ENCODE data around the gene CACNA2D2. TPM values are rescaled to one million over a fixed set of nuclear protein-coding genes. Genes with fewer than 3 reads are reported as not detected.

CACNA2D2 gene
- total RNA-seq, 1 experiment from 2014 or later: 22.0 TPM

DNA sequence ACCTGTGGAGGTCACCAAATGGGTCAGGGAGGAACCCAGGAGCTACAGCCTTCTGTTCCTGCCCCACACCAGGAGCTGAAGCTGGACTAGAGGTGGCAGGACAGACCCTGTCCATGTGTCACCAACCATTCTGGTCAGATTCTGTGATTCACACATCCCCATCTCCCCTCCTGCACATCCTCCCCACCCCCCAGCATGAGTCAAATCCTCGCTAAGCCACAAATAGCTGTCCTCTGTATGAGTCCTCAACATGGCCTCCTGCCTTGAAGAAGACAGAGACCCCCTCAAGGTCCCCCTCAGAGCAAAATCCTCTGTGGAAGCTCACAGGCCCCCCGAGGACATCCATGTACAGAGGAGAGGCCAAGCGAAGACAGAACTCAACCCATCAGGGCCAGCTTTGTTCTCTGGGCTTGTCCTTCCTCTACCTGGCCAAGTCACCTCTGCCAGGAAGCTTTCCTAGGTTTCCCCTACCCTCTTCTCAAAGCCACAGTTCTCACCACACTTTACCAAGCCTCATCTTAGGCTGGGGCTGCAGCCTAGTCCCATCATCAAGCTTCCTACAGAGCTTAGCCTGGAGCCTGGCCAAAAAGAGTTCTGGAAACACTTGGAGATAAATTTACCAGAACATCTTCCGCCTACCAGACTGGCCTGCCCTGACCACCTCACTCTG lies 17.1 kb downstream of the CACNA2D2 start (continued):
- TF ChIP-seq, protein P1, sequence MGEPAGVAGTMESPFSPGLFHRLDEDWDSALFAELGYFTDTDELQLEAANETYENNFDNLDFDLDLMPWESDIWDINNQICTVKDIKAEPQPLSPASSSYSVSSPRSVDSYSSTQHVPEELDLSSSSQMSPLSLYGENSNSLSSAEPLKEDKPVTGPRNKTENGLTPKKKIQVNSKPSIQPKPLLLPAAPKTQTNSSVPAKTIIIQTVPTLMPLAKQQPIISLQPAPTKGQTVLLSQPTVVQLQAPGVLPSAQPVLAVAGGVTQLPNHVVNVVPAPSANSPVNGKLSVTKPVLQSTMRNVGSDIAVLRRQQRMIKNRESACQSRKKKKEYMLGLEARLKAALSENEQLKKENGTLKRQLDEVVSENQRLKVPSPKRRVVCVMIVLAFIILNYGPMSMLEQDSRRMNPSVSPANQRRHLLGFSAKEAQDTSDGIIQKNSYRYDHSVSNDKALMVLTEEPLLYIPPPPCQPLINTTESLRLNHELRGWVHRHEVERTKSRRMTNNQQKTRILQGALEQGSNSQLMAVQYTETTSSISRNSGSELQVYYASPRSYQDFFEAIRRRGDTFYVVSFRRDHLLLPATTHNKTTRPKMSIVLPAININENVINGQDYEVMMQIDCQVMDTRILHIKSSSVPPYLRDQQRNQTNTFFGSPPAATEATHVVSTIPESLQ (CRISPR knock-in tag; IDR thresholded peaks at IDR 0.05): no peak
- TF ChIP-seq, protein P2, sequence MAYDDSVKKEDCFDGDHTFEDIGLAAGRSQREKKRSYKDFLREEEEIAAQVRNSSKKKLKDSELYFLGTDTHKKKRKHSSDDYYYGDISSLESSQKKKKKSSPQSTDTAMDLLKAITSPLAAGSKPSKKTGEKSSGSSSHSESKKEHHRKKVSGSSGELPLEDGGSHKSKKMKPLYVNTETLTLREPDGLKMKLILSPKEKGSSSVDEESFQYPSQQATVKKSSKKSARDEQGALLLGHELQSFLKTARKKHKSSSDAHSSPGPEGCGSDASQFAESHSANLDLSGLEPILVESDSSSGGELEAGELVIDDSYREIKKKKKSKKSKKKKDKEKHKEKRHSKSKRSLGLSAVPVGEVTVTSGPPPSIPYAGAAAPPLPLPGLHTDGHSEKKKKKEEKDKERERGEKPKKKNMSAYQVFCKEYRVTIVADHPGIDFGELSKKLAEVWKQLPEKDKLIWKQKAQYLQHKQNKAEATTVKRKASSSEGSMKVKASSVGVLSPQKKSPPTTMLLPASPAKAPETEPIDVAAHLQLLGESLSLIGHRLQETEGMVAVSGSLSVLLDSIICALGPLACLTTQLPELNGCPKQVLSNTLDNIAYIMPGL (CRISPR knock-in tag; IDR thresholded peaks at IDR 0.05): no peak
- TF ChIP-seq TEAD1 (CRISPR knock-in tag; IDR thresholded peaks at IDR 0.05): no peak
- TF ChIP-seq, protein P3, sequence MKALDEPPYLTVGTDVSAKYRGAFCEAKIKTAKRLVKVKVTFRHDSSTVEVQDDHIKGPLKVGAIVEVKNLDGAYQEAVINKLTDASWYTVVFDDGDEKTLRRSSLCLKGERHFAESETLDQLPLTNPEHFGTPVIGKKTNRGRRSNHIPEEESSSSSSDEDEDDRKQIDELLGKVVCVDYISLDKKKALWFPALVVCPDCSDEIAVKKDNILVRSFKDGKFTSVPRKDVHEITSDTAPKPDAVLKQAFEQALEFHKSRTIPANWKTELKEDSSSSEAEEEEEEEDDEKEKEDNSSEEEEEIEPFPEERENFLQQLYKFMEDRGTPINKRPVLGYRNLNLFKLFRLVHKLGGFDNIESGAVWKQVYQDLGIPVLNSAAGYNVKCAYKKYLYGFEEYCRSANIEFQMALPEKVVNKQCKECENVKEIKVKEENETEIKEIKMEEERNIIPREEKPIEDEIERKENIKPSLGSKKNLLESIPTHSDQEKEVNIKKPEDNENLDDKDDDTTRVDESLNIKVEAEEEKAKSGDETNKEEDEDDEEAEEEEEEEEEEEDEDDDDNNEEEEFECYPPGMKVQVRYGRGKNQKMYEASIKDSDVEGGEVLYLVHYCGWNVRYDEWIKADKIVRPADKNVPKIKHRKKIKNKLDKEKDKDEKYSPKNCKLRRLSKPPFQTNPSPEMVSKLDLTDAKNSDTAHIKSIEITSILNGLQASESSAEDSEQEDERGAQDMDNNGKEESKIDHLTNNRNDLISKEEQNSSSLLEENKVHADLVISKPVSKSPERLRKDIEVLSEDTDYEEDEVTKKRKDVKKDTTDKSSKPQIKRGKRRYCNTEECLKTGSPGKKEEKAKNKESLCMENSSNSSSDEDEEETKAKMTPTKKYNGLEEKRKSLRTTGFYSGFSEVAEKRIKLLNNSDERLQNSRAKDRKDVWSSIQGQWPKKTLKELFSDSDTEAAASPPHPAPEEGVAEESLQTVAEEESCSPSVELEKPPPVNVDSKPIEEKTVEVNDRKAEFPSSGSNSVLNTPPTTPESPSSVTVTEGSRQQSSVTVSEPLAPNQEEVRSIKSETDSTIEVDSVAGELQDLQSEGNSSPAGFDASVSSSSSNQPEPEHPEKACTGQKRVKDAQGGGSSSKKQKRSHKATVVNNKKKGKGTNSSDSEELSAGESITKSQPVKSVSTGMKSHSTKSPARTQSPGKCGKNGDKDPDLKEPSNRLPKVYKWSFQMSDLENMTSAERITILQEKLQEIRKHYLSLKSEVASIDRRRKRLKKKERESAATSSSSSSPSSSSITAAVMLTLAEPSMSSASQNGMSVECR (CRISPR knock-in tag; IDR thresholded peaks at IDR 0.05; ENCODE audit: borderline replicate concordance): no peak
- TF ChIP-seq, protein P4, sequence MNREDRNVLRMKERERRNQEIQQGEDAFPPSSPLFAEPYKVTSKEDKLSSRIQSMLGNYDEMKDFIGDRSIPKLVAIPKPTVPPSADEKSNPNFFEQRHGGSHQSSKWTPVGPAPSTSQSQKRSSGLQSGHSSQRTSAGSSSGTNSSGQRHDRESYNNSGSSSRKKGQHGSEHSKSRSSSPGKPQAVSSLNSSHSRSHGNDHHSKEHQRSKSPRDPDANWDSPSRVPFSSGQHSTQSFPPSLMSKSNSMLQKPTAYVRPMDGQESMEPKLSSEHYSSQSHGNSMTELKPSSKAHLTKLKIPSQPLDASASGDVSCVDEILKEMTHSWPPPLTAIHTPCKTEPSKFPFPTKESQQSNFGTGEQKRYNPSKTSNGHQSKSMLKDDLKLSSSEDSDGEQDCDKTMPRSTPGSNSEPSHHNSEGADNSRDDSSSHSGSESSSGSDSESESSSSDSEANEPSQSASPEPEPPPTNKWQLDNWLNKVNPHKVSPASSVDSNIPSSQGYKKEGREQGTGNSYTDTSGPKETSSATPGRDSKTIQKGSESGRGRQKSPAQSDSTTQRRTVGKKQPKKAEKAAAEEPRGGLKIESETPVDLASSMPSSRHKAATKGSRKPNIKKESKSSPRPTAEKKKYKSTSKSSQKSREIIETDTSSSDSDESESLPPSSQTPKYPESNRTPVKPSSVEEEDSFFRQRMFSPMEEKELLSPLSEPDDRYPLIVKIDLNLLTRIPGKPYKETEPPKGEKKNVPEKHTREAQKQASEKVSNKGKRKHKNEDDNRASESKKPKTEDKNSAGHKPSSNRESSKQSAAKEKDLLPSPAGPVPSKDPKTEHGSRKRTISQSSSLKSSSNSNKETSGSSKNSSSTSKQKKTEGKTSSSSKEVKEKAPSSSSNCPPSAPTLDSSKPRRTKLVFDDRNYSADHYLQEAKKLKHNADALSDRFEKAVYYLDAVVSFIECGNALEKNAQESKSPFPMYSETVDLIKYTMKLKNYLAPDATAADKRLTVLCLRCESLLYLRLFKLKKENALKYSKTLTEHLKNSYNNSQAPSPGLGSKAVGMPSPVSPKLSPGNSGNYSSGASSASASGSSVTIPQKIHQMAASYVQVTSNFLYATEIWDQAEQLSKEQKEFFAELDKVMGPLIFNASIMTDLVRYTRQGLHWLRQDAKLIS (CRISPR knock-in tag; IDR thresholded peaks at IDR 0.05; ENCODE audit: borderline replicate concordance): no peak

DNA sequence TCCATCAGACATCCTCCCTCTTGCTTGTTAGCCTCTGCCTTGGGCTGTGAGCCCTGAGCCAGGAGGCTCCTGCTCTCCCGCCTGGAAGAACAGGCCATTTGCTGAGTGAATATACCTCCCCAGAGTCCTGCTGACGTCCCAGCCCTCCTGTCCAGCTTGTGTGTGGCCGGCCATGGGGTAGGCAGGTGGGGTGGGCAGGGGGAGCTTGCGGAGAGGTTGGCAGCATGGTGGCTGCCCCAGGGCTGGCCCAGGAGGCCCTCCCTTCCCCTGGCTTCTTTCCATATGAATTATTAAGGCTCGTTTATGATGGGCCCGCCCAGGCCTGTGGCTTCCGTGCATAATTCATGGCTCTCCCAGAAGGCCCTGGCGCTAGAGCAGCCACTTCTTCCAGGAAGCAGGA lies 18.7 kb downstream of the CACNA2D2 start:
- Mint-ChIP-seq H3K4me3 (no peak overlapping the region), H3K4me1 (peaks cover 50% of the 10 kb centered on the region), H3K27me3 (ENCODE audit: low read depth) (no peaks in the 10 kb centered on the region), H3K9me3 (no peaks in the 10 kb centered on the region), H3K27ac (peak overlapping the region; percentile 59; the same call in 1 of the 2 replicates), H3K36me3 (no peaks in the 10 kb centered on the region)
- POLR2A ChIA-PET: no interaction called here
- ATAC-seq: no peak
- CTCF ChIA-PET: no interaction called here
- no peak for DNase-seq (ENCODE audit: low spot score)
- TF ChIP-seq ZNF121 (CRISPR knock-in tag; IDR thresholded peaks at IDR 0.05): no peak
- TF ChIP-seq, protein P5, sequence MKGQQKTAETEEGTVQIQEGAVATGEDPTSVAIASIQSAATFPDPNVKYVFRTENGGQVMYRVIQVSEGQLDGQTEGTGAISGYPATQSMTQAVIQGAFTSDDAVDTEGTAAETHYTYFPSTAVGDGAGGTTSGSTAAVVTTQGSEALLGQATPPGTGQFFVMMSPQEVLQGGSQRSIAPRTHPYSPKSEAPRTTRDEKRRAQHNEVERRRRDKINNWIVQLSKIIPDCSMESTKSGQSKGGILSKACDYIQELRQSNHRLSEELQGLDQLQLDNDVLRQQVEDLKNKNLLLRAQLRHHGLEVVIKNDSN (CRISPR knock-in tag; IDR thresholded peaks at IDR 0.05): no peak
- TF ChIP-seq, protein P6, sequence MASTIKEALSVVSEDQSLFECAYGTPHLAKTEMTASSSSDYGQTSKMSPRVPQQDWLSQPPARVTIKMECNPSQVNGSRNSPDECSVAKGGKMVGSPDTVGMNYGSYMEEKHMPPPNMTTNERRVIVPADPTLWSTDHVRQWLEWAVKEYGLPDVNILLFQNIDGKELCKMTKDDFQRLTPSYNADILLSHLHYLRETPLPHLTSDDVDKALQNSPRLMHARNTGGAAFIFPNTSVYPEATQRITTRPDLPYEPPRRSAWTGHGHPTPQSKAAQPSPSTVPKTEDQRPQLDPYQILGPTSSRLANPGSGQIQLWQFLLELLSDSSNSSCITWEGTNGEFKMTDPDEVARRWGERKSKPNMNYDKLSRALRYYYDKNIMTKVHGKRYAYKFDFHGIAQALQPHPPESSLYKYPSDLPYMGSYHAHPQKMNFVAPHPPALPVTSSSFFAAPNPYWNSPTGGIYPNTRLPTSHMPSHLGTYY (CRISPR knock-in tag; IDR thresholded peaks at IDR 0.05): no peak
- TF ChIP-seq, protein P7, sequence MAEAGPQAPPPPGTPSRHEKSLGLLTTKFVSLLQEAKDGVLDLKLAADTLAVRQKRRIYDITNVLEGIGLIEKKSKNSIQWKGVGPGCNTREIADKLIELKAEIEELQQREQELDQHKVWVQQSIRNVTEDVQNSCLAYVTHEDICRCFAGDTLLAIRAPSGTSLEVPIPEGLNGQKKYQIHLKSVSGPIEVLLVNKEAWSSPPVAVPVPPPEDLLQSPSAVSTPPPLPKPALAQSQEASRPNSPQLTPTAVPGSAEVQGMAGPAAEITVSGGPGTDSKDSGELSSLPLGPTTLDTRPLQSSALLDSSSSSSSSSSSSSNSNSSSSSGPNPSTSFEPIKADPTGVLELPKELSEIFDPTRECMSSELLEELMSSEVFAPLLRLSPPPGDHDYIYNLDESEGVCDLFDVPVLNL (CRISPR knock-in tag; IDR thresholded peaks at IDR 0.05; ENCODE audit: borderline replicate concordance, low read depth): no peak
- TF ChIP-seq, protein P8, sequence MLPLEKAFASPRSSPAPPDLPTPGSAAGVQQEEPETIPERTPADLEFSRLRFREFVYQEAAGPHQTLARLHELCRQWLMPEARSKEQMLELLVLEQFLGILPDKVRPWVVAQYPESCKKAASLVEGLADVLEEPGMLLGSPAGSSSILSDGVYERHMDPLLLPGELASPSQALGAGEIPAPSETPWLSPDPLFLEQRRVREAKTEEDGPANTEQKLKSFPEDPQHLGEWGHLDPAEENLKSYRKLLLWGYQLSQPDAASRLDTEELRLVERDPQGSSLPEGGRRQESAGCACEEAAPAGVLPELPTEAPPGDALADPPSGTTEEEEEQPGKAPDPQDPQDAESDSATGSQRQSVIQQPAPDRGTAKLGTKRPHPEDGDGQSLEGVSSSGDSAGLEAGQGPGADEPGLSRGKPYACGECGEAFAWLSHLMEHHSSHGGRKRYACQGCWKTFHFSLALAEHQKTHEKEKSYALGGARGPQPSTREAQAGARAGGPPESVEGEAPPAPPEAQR (CRISPR knock-in tag; IDR thresholded peaks at IDR 0.05): no peak
- TF ChIP-seq ZNF416 (CRISPR knock-in tag; IDR thresholded peaks at IDR 0.05): no peak
- no peak for TF ChIP-seq JUN (CRISPR knock-in tag; IDR thresholded peaks at IDR 0.05)
- no peak for TF ChIP-seq TCF7 (CRISPR knock-in tag; IDR thresholded peaks at IDR 0.05; ENCODE audit: low read depth)
- no peak for TF ChIP-seq GABPB1 (CRISPR knock-in tag; IDR thresholded peaks at IDR 0.05)
- no peak for TF ChIP-seq ZNF263 (CRISPR knock-in tag; IDR thresholded peaks at IDR 0.05; ENCODE audit: low read depth)
- no peak for TF ChIP-seq NFATC4 (CRISPR knock-in tag; IDR thresholded peaks at IDR 0.05)
- TF ChIP-seq, protein P9, sequence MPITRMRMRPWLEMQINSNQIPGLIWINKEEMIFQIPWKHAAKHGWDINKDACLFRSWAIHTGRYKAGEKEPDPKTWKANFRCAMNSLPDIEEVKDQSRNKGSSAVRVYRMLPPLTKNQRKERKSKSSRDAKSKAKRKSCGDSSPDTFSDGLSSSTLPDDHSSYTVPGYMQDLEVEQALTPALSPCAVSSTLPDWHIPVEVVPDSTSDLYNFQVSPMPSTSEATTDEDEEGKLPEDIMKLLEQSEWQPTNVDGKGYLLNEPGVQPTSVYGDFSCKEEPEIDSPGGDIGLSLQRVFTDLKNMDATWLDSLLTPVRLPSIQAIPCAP (CRISPR knock-in tag; IDR thresholded peaks at IDR 0.05): no peak
